GM08714 (cell line): ENCODE results near the gene LCMT1.

ENCODE experiments used
- H3K4me3 ChIP-seq: fragments of 200-500 bp; sonication (Bioruptor generic); 2 replicates; pipeline ENCODE4 v1.5.1; 2014; ENCODE audit warnings: mild to moderate bottlenecking, low read length, inconsistent platforms
- ZNF274 ChIP-seq: IDR thresholded peaks from 2 replicates; pipeline ENCODE4 v1.6.1; 2012; ENCODE audit warnings: mild to moderate bottlenecking, low read depth, low read length

LCMT1 gene

GRCh38 chr16:25222959-25223358 is 111.4 kb downstream of the LCMT1 start:
- no peak for TF ChIP-seq ZNF274
- H3K4me3 ChIP-seq: no peak overlapping the region

- no peak for TF ChIP-seq ZNF274
- no peak overlapping the region for H3K4me3 ChIP-seq
These were observed 112.4 kb downstream of the LCMT1 start for GRCh38 chr16:25223964-25224363.

GRCh38 chr16:25224731-25225319 is 113.3 kb downstream of the LCMT1 start:
- H3K4me3 ChIP-seq: no peak overlapping the region
- TF ChIP-seq ZNF274: no peak
